Stimulated activated naive CD8-positive, alpha-beta T cell treated with anti-CD3 and anti-CD28 coated beads, Interleukin-15, Interleukin-2, amounts not matched to agents 100 ng/mL and 50 ng/mL, for 24 hours (primary cell): ENCODE results near the gene GINS2.

Experiments used
- H3K27ac Mint-ChIP-seq: one replicate; pipeline ENCODE4 v1.8.0; 2021; ENCODE audit warnings: mild to moderate bottlenecking, mixed read lengths
- H3K27me3 Mint-ChIP-seq: one replicate; pipeline ENCODE4 v1.8.0; 2021; ENCODE audit warnings: mixed read lengths
- H3K36me3 Mint-ChIP-seq: one replicate; pipeline ENCODE4 v1.8.0; 2021; ENCODE audit warnings: low read depth, mixed read lengths
- H3K4me1 Mint-ChIP-seq: one replicate; pipeline ENCODE4 v1.8.0; 2021; ENCODE audit warnings: low read depth, mixed read lengths
- H3K4me3 Mint-ChIP-seq: one replicate; pipeline ENCODE4 v1.8.0; 2021; ENCODE audit warnings: mild to moderate bottlenecking, mixed read lengths
- H3K9me3 Mint-ChIP-seq: one replicate; pipeline ENCODE4 v1.8.0; 2021; ENCODE audit warnings: mixed read lengths

The GINS2 gene

GRCh38 chr16:85706449-85707034 is 17.8 kb upstream of the GINS2 start:
- Mint-ChIP-seq H3K4me1 (no peaks in the 10 kb centered on the region), H3K27ac (no peak overlapping the region), H3K9me3 (no peaks in the 10 kb centered on the region), H3K36me3 (no peaks in the 10 kb centered on the region), H3K27me3 (no peaks in the 10 kb centered on the region), H3K4me3 (no peak overlapping the region)

- no peak overlapping the region for H3K27ac Mint-ChIP-seq
- no peaks in the 10 kb centered on the region for H3K27me3 Mint-ChIP-seq
- H3K4me3 Mint-ChIP-seq = no peak overlapping the region
- no peaks in the 10 kb centered on the region for H3K9me3 Mint-ChIP-seq
- no peaks in the 10 kb centered on the region for H3K36me3 Mint-ChIP-seq
- H3K4me1 Mint-ChIP-seq = no peaks in the 10 kb centered on the region
Observed at GRCh38 chr16:85704900-85705846, 16.4 kb upstream of the GINS2 start.

- H3K27ac Mint-ChIP-seq = no peak overlapping the region
- H3K4me1 Mint-ChIP-seq = no peaks in the 10 kb centered on the region
Observed at GRCh38 chr16:85704011-85704410, 15.3 kb upstream of the GINS2 start.

DNA sequence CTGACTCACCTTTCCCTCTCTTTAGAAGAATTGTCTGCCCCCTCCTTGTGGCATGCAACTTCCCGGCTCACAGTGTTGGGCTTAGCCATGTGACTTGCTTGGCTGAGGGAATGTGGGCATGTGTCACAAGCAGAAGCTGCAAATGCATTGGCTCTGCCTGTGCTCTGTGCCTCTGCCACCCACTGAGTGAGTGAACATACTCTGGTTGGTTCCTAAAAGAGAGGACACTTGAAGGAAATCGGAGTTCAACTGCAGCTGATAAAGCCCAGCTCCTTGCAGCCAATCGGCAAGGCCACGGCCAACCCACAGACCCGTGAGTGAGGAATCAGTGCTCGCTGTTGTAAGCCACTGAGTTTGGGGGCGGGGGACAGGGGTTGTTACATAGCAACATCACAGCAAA is 10.9 kb upstream of the GINS2 start:
- H3K4me3 Mint-ChIP-seq = no peak overlapping the region
- peaks cover 8% of the 10 kb centered on the region for H3K27me3 Mint-ChIP-seq
- H3K9me3 Mint-ChIP-seq = no peaks in the 10 kb centered on the region

More at GRCh38 chr16:85704011-85704410, 15.3 kb upstream of the GINS2 start:
- no peaks in the 10 kb centered on the region for H3K36me3 Mint-ChIP-seq
- H3K27me3 Mint-ChIP-seq = no peaks in the 10 kb centered on the region
- H3K4me3 Mint-ChIP-seq = no peak overlapping the region
- H3K9me3 Mint-ChIP-seq = no peaks in the 10 kb centered on the region

DNA sequence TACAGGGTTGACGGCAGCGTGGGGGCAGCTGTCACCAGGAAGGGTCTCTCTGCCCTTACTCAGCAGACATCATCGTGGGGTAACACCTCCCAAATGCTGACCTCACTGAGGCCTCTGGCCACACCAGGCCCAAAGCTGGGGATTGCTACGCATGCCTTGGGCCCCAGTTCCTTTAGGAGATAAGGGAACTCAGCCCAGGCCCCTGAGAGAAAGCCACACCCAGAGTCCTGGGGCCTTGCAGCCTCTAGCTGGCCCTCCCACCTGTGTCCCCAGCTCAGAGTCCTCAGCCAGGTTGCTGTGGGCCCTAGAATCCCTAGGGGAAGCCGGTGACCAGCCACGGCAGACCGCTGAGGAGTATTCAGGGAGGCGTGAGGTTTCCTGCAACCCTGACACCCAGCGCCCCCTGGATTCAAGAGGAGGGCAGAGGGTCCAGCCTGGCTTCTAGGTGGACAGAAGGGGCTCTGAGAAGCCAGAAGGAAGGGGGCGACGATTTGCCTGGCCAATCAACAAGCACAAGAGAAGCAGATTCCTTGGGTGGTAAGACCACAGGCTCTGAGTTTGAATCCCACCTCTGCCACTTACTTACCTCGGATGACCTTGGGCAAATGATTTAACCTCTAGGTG is 10.3 kb upstream of the GINS2 start:
- Mint-ChIP-seq H3K27me3 (peaks cover 8% of the 10 kb centered on the region), H3K4me3 (no peak overlapping the region), H3K9me3 (no peaks in the 10 kb centered on the region), H3K4me1 (no peaks in the 10 kb centered on the region), H3K36me3 (no peaks in the 10 kb centered on the region), H3K27ac (no peak overlapping the region)

More for the DNA sequence above, 10.9 kb upstream of the GINS2 start:
- Mint-ChIP-seq H3K27ac (no peak overlapping the region), H3K4me1 (no peaks in the 10 kb centered on the region), H3K36me3 (no peaks in the 10 kb centered on the region)

DNA sequence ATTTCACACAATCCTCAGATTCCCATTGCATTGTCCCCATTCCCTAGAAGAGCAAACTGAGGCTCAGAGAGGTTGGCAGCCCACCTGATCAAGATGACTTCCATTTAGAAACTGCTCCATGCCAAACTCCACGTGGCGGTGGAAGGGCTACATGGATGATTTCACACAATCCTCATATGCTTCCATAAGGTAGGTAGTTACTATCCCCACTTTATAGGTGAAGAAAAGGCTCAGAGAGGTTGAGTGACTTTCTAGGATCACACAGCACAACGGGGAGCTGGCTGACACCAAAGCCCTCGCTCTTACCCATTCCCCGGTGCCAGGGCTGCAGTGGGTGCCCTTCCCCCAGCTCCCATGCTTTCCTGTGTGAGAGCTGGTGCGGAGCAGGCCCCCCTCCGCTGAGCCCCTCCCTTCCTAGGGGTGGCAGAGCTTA is 9.7 kb upstream of the GINS2 start:
- Mint-ChIP-seq H3K27me3 (peaks cover 9% of the 10 kb centered on the region), H3K27ac (no peak overlapping the region), H3K4me1 (no peaks in the 10 kb centered on the region), H3K9me3 (no peaks in the 10 kb centered on the region), H3K36me3 (no peaks in the 10 kb centered on the region), H3K4me3 (no peak overlapping the region)

- peaks cover 12% of the 10 kb centered on the region for H3K27me3 Mint-ChIP-seq
- no peak overlapping the region for H3K27ac Mint-ChIP-seq
- H3K4me3 Mint-ChIP-seq = no peak overlapping the region
- no peaks in the 10 kb centered on the region for H3K4me1 Mint-ChIP-seq
- no peaks in the 10 kb centered on the region for H3K36me3 Mint-ChIP-seq
- no peaks in the 10 kb centered on the region for H3K9me3 Mint-ChIP-seq
Observed at GRCh38 chr16:85697431-85697830, 8.7 kb upstream of the GINS2 start.

GRCh38 chr16:85696781-85697180 is 8.0 kb upstream of the GINS2 start:
- Mint-ChIP-seq H3K27me3 (peaks cover 12% of the 10 kb centered on the region), H3K4me1 (no peaks in the 10 kb centered on the region), H3K36me3 (no peaks in the 10 kb centered on the region), H3K4me3 (no peak overlapping the region), H3K27ac (no peak overlapping the region), H3K9me3 (no peaks in the 10 kb centered on the region)

DNA sequence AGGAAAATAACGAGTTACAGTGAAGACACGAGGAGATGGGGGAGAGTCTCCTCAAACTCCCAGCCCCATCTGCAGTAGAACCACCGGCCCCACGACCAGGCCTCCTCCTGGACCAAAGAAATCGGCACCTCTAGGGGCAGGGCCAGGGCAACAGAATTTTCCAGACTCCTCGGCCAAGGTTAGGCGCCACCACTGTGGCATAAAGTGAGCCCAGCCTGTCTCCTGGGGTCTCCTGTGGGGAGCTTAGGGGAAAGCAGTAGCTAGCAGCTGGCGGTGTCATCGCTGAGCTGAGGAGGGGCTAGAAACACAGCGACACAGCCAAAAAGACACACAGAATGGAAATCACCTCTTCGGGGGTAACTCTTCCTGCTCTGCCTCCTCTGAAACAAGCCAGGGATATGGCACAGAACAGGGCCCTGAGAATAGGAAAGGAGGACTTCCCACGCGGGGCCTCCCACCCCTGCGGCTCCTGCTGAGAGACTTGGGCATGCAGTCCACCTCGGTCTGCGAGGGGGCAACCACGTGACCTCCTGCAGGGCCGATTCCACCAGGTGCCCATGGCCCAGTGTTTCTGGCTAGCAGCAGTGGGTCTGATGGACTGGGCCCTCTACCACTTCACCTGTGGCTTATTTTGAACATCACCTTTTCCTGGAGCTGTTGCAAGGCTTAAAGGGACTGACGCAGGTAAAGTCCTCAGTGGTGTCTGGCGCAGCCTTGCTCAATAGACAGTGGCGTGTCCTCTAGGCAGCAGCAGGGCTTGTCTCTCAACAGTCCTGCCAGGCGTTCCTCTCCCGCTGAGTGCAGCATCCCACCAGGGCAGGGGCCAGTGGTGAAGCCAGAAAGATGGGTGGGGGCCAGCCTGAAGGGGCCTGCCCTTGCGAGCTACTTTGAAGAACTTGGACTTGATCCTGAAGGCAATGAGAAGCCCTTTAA is 6.7 kb upstream of the GINS2 start:
- H3K4me3 Mint-ChIP-seq = no peak overlapping the region
- H3K27ac Mint-ChIP-seq = no peak overlapping the region
- H3K27me3 Mint-ChIP-seq = peaks cover 12% of the 10 kb centered on the region
- H3K4me1 Mint-ChIP-seq = no peaks in the 10 kb centered on the region
- no peaks in the 10 kb centered on the region for H3K36me3 Mint-ChIP-seq
- H3K9me3 Mint-ChIP-seq = no peaks in the 10 kb centered on the region

GRCh38 chr16:85690469-85691064 is 1.8 kb upstream of the GINS2 start:
- H3K27ac Mint-ChIP-seq = no peak overlapping the region

DNA sequence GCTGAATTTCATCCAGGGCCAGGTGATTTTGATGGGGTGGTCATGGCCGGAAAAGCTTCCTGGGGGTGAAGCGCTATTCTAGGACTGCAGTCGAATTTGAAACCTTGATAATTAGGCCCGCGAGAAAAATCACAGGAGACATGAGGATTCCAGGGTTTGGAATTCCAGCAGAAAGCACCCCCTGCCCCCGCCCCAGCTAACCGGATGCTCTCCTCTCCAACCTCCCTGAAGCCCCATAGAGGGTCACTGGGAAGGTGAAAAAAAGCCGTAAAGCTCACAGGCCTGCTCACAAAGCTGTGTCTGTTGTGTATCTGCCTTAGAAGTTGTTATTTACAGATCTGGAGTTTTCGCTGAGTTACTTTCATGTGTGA is 1.2 kb upstream of the GINS2 start:
- Mint-ChIP-seq H3K4me3 (no peak overlapping the region), H3K27ac (no peak overlapping the region), H3K9me3 (no peaks in the 10 kb centered on the region), H3K36me3 (peaks cover 20% of the 10 kb centered on the region), H3K4me1 (peaks cover 16% of the 10 kb centered on the region), H3K27me3 (peaks cover 4% of the 10 kb centered on the region)

More at GRCh38 chr16:85690469-85691064, 1.8 kb upstream of the GINS2 start:
- H3K4me1 Mint-ChIP-seq = peaks cover 16% of the 10 kb centered on the region
- no peak overlapping the region for H3K4me3 Mint-ChIP-seq
- H3K27me3 Mint-ChIP-seq = peaks cover 4% of the 10 kb centered on the region
- H3K36me3 Mint-ChIP-seq = peaks cover 19% of the 10 kb centered on the region
- H3K9me3 Mint-ChIP-seq = no peaks in the 10 kb centered on the region

GRCh38 chr16:85689285-85689949 is 663 bp upstream of the GINS2 start:
- H3K4me3 Mint-ChIP-seq = peak overlapping the region; percentile 75
- H3K4me1 Mint-ChIP-seq = peaks cover 16% of the 10 kb centered on the region
- peaks cover 23% of the 10 kb centered on the region for H3K36me3 Mint-ChIP-seq
- H3K9me3 Mint-ChIP-seq = no peaks in the 10 kb centered on the region
- peaks cover 4% of the 10 kb centered on the region for H3K27me3 Mint-ChIP-seq
- H3K27ac Mint-ChIP-seq = no peak overlapping the region

GRCh38 chr16:85687651-85688471 is 893 bp downstream of the GINS2 start:
- Mint-ChIP-seq H3K27me3 (no peaks in the 10 kb centered on the region), H3K36me3 (peaks cover 34% of the 10 kb centered on the region), H3K27ac (peak overlapping the region; percentile 89), H3K9me3 (no peaks in the 10 kb centered on the region), H3K4me3 (peak overlapping the region; percentile 87), H3K4me1 (peaks cover 16% of the 10 kb centered on the region)
